NB4 (cell line): ENCODE data around the gene MGMT.

ENCODE experiments used
- DNase-seq: peaks from one replicate; pipeline ENCODE4 v3.0.0; 2010; ENCODE audit warnings: low read depth
- H3K4me3 ChIP-seq: one replicate; pipeline ENCODE4 v1.5.1; 2011; ENCODE audit warnings: mild to moderate bottlenecking, low read depth, low read length, moderate library complexity
- CTCF ChIP-seq: IDR thresholded peaks from one replicate; pipeline ENCODE4 v1.5.1; 2012; ENCODE audit warnings: low read depth, low read length
- MAX ChIP-seq: IDR thresholded peaks from 2 replicates; pipeline ENCODE4 v1.6.1; 2011; ENCODE audit warnings: low read depth, low read length
- MYC ChIP-seq: IDR thresholded peaks from 2 replicates; pipeline ENCODE4 v1.6.1; 2011; ENCODE audit warnings: low read depth, low read length
- POLR2A ChIP-seq: IDR thresholded peaks from 2 replicates; pipeline ENCODE4 v1.6.1; 2011; ENCODE audit warnings: mild to moderate bottlenecking; ENCODE audit not compliant: insufficient read length; ENCODE audit errors: extremely low read depth

The MGMT gene

GRCh38 chr10:129764011-129764900, 297.2 kb downstream of the MGMT start:
- no peak for DNase-seq

GRCh38 chr10:129764901-129765663, 298.0 kb downstream of the MGMT start:
- TF ChIP-seq MYC (no peak), MAX (no peak), CTCF (no peak), POLR2A (no peak)
- no peak overlapping the region for H3K4me3 ChIP-seq
- DNase-seq: no peak

More at GRCh38 chr10:129764011-129764900, 297.2 kb downstream of the MGMT start:
- TF ChIP-seq MAX (no peak), MYC (no peak), POLR2A (no peak), CTCF (no peak)
- H3K4me3 ChIP-seq: no peak overlapping the region

- peak; percentile 30 for DNase-seq
- TF ChIP-seq MYC: no peak
- no peak for TF ChIP-seq MAX
- no peak for TF ChIP-seq POLR2A
- no peak for TF ChIP-seq CTCF
- H3K4me3 ChIP-seq: no peak overlapping the region
Observed at GRCh38 chr10:129765664-129766550, 298.9 kb downstream of the MGMT start.

GRCh38 chr10:129766611-129767550, 299.8 kb downstream of the MGMT start:
- no peak overlapping the region for H3K4me3 ChIP-seq
- TF ChIP-seq MYC (no peak), CTCF (no peak), MAX (no peak), POLR2A (no peak)
- DNase-seq: no peak

- H3K4me3 ChIP-seq: no peak overlapping the region
- no peak for DNase-seq
- TF ChIP-seq CTCF (no peak), MAX (no peak), MYC (no peak), POLR2A (no peak)
Observed at GRCh38 chr10:129767751-129768150, 300.7 kb downstream of the MGMT start.
